Right cardiac atrium (tissue), 5 donors: ENCODE measurements around the gene ABTB2. TPM values are rescaled to one million over a fixed set of nuclear protein-coding genes. Genes with fewer than 3 reads are reported as not detected.
A peak's percentile ranks its signal among the peaks of the same experiment; 100 is the strongest.
"Not testable (repeated sequence)": the region's sequence is repeated elsewhere in the genome, so short reads cannot be mapped to it uniquely, and the experiment has no call there.

Experiments used
- ATAC-seq, 2 donors: fragments of 200-7000 bp; cut with Tn5 transposase; one replicate each; pipeline versions ENCODE4 v1.8.0 to v1.9.1; 2020; ENCODE audit warnings: moderate library complexity in 2 of 2, mild to moderate bottlenecking in 1 of 2
- DNase-seq, 3 donors: peaks; one replicate each; pipeline ENCODE4 v3.0.0-alpha.2; 2020
- H3K27ac ChIP-seq: one replicate; pipeline ENCODE4 v1.5.1; 2013; ENCODE audit warnings: mild to moderate bottlenecking, low read length, control low read depth, moderate library complexity
- H3K27me3 ChIP-seq: one replicate; pipeline ENCODE4 v1.6.1; 2013; ENCODE audit not compliant: control insufficient read depth, insufficient read depth
- H3K4me1 ChIP-seq: one replicate; pipeline ENCODE4 v1.6.1; 2013; ENCODE audit warnings: low read length; ENCODE audit not compliant: control insufficient read depth, insufficient read depth
- H3K4me3 ChIP-seq: one replicate; pipeline ENCODE4 v1.5.1; 2013; ENCODE audit warnings: low read length, control low read depth
- H3K9me3 ChIP-seq: one replicate; pipeline ENCODE4 v1.6.1; 2013; ENCODE audit warnings: low read length; ENCODE audit not compliant: control insufficient read depth
- WGBS: extraction: QIAGEN DNeasy Blood & Tissue Kit; methylation state at CpG from one replicate; pipeline ENCODE4 v1.1.7; 2013; 5-methylcytosine and 5-hydroxymethylcytosine counted together
- intact Hi-C, 4 donors: fragments of 100-400 bp; cut with DNase I; formaldehyde crosslinking; loops; one replicate each; pipeline versions ENCODE4 v1.11.0 to v1.14.0; 2022 to 2023
- polyA plus RNA-seq: library from polyadenylated mRNA; stranded (reverse); fragments of 200-250 nt; gene quantifications from one replicate; pipeline ENCODE4 v1.2.3, GENCODE V29; 2013
- total RNA-seq, 4 donors: library from RNA; stranded (reverse); fragmentation: NEBNext Ultra II Directional; extraction: Animal tissue kit (Norgen Biotek cat#: 25700); gene quantifications; one replicate each; pipeline ENCODE4 v1.2.1, GENCODE V29; 2021
- donor health status: healthy with polysubstance abuse.
- donor health status: DM: no; HTN: yes; CAD: no.
- donor health status: DM: no; HTN: no; CAD: no.
- donor health status: DM: no; HTN: yes; CAD: no; lungs with severe emphysema.
- donor health status: DM: yes; HTN: yes; CAD: no.

The ABTB2 gene
- total and polyA plus RNA-seq, 5 donors = 3.7 to 14.1 (median 10.8) TPM

GRCh38 chr11:34387653-34388052 lies 29.8 kb upstream of the ABTB2 start:
- ATAC-seq (no peak), DNase-seq (no peak)
- intact Hi-C loops = no loop called here
- 98% methylated on average over 1 of the region's 1 CpG for WGBS
- Histone ChIP-seq H3K27me3 (no peaks in the 10 kb centered on the region), H3K4me1 (no peaks in the 10 kb centered on the region), H3K4me3 (no peak overlapping the region), H3K27ac (no peak overlapping the region), H3K9me3 (no peaks in the 10 kb centered on the region)

GRCh38 chr11:34386356-34386755 lies 28.5 kb upstream of the ABTB2 start:
- intact Hi-C loops, H3K9me3 ChIP-seq, H3K27ac ChIP-seq, H3K4me1 ChIP-seq, H3K4me3 ChIP-seq, H3K27me3 ChIP-seq, DNase-seq, ATAC-seq: not testable (repeated sequence)
- 95% methylated on average over 2 of the region's 2 CpGs for WGBS

- intact Hi-C loops = no loop called here
- H3K27me3 ChIP-seq = no peaks in the 10 kb centered on the region
- DNase-seq (no peak), ATAC-seq (no peak)
- H3K9me3 ChIP-seq = peaks cover 2% of the 10 kb centered on the region
- no peak overlapping the region for H3K27ac ChIP-seq
- WGBS = 52% methylated on average over 5 of the region's 5 CpGs
- no peak overlapping the region for H3K4me3 ChIP-seq
- no peaks in the 10 kb centered on the region for H3K4me1 ChIP-seq
These were observed 24.9 kb upstream of the ABTB2 start for GRCh38 chr11:34382532-34383276.

GRCh38 chr11:34381775-34382174 lies 24.0 kb upstream of the ABTB2 start:
- Histone ChIP-seq H3K27ac (no peak overlapping the region), H3K4me3 (no peak overlapping the region), H3K27me3 (no peaks in the 10 kb centered on the region), H3K4me1 (no peaks in the 10 kb centered on the region), H3K9me3 (peaks cover 2% of the 10 kb centered on the region)
- WGBS = 68% methylated on average over 1 of the region's 1 CpG
- intact Hi-C loops = no loop called here
- ATAC-seq (no peak), DNase-seq (no peak)

- H3K27me3 ChIP-seq = no peaks in the 10 kb centered on the region
- no peak for ATAC-seq
- H3K4me3 ChIP-seq = no peak overlapping the region
- intact Hi-C loops = no loop called here
- H3K4me1 ChIP-seq = no peaks in the 10 kb centered on the region
- H3K27ac ChIP-seq = no peak overlapping the region
- whole genome bisulfite sequencing = 41% methylated on average over 2 of the region's 2 CpGs
- H3K9me3 ChIP-seq = peaks cover 2% of the 10 kb centered on the region
- no peak for DNase-seq
These were observed 22.9 kb upstream of the ABTB2 start for GRCh38 chr11:34380696-34381095.

GRCh38 chr11:34379539-34379938 lies 21.7 kb upstream of the ABTB2 start:
- intact Hi-C loops = no loop called here
- no peaks in the 10 kb centered on the region for H3K27me3 ChIP-seq
- H3K4me3 ChIP-seq = no peak overlapping the region
- WGBS = 75% methylated on average over 1 of the region's 1 CpG
- peaks cover 2% of the 10 kb centered on the region for H3K9me3 ChIP-seq
- ATAC-seq (no peak), DNase-seq (no peak)
- no peak overlapping the region for H3K27ac ChIP-seq
- H3K4me1 ChIP-seq = no peaks in the 10 kb centered on the region

GRCh38 chr11:34379079-34379478 lies 21.3 kb upstream of the ABTB2 start:
- ATAC-seq (no peak), DNase-seq (no peak)
- intact Hi-C loops = no loop called here
- H3K27ac ChIP-seq = no peak overlapping the region
- H3K4me1 ChIP-seq = no peaks in the 10 kb centered on the region
- 61% methylated on average over 1 of the region's 1 CpG for WGBS
- no peak overlapping the region for H3K4me3 ChIP-seq
- H3K27me3 ChIP-seq = no peaks in the 10 kb centered on the region
- H3K9me3 ChIP-seq = peaks cover 2% of the 10 kb centered on the region

GRCh38 chr11:34373727-34374126 lies 15.9 kb upstream of the ABTB2 start:
- no peak for DNase-seq
- peaks cover 2% of the 10 kb centered on the region for H3K9me3 ChIP-seq
- H3K27me3 ChIP-seq = no peaks in the 10 kb centered on the region
- no peak overlapping the region for H3K27ac ChIP-seq
- intact Hi-C loops = no loop called here
- no peak overlapping the region for H3K4me3 ChIP-seq
- WGBS = 91% methylated on average over 1 of the region's 1 CpG
- no peak for ATAC-seq
- H3K4me1 ChIP-seq = no peaks in the 10 kb centered on the region

GRCh38 chr11:34366522-34366921 lies 8.7 kb upstream of the ABTB2 start:
- Histone ChIP-seq H3K9me3 (no peaks in the 10 kb centered on the region), H3K27me3 (no peaks in the 10 kb centered on the region), H3K4me3 (no peak overlapping the region), H3K4me1 (no peaks in the 10 kb centered on the region), H3K27ac (no peak overlapping the region)
- DNase-seq = peak in 1 of 3 donors; percentile 26
- WGBS = 60% methylated on average over 2 of the region's 2 CpGs
- ATAC-seq = no peak
- intact Hi-C loops = loop anchor here in 1 of 4 donors (10.0 kb wide), 1 partner anchor 512 kb away; no protein-coding TSS in a partner anchor

GRCh38 chr11:34364102-34364501 lies 6.3 kb upstream of the ABTB2 start:
- Histone ChIP-seq H3K4me3 (no peak overlapping the region), H3K9me3 (no peaks in the 10 kb centered on the region), H3K4me1 (no peaks in the 10 kb centered on the region), H3K27me3 (no peaks in the 10 kb centered on the region), H3K27ac (no peak overlapping the region)
- ATAC-seq = no peak
- intact Hi-C loops = loop anchor here in 2 of 4 donors (5.0 to 10.0 kb wide), 4 partner anchors 128 to 509 kb away; no protein-coding TSS in a partner anchor
- 57% methylated on average over 3 of the region's 3 CpGs for WGBS
- DNase-seq = no peak

GRCh38 chr11:34363363-34364084 lies 5.7 kb upstream of the ABTB2 start:
- ATAC-seq = no peak
- 71% methylated on average over 8 of the region's 8 CpGs for WGBS
- intact Hi-C loops = loop anchor here in 2 of 4 donors (5.0 to 10.0 kb wide), 4 partner anchors 129 to 509 kb away; no protein-coding TSS in a partner anchor

More at GRCh38 chr11:34363363-34364084, 5.7 kb upstream of the ABTB2 start:
- no peak for DNase-seq
- H3K4me3 ChIP-seq = no peak overlapping the region
- no peaks in the 10 kb centered on the region for H3K9me3 ChIP-seq
- no peak overlapping the region for H3K27ac ChIP-seq
- no peaks in the 10 kb centered on the region for H3K27me3 ChIP-seq
- H3K4me1 ChIP-seq = no peaks in the 10 kb centered on the region
